Fibroblast of villous mesenchyme (primary cell): ENCODE measurements around the gene SLU7. TPM values are rescaled to one million over a fixed set of nuclear protein-coding genes. Genes with fewer than 3 reads are reported as not detected.
A peak's percentile ranks its signal among the peaks of the same experiment; 100 is the strongest.

Source experiments
- DNase-seq: peaks from one replicate; pipeline ENCODE4 v3.0.0-alpha.2; 2010; ENCODE audit warnings: low read depth
- H3K4me3 ChIP-seq: 2 replicates; pipeline ENCODE4 v1.5.1; 2011; ENCODE audit warnings: low read depth, mild to moderate bottlenecking, low read length
- total RNA-seq: library from RNA; depleted of rRNA; stranded (reverse); fragments of >200 nt; gene quantifications from 2 replicates; pipeline ENCODE4 v1.2.3, GENCODE V29; 2012
- TF ChIP-seq, protein P1 (sequence below): IDR thresholded peaks from 2 replicates; pipeline ENCODE4 v1.5.1; 2012; ENCODE audit warnings: low read depth, mild to moderate bottlenecking, low read length; ENCODE audit not compliant: insufficient read depth

Gene SLU7
- total RNA-seq, 1 donor, result 48.4 TPM

DNA sequence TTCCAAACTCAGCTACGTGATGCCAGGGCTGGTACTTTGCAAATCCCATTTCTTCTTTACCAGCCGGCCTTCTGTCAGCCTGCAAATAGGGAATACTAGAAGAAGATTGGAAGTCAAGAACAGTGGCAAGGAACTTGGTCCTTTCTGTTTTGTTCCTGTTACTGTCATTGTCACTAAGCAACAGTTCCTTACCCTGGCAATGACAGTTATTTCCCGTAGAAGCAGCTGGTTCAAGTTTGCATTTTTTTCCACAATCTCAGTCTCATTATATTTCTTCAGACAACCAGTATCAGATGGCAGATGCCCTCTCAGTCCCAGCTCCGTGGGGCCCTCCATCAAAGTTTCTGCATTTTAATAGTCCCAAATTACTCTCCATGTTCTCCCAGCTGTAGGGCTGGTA, 39.4 kb downstream of the SLU7 start:
- no peak for DNase-seq
- TF ChIP-seq, protein P1, sequence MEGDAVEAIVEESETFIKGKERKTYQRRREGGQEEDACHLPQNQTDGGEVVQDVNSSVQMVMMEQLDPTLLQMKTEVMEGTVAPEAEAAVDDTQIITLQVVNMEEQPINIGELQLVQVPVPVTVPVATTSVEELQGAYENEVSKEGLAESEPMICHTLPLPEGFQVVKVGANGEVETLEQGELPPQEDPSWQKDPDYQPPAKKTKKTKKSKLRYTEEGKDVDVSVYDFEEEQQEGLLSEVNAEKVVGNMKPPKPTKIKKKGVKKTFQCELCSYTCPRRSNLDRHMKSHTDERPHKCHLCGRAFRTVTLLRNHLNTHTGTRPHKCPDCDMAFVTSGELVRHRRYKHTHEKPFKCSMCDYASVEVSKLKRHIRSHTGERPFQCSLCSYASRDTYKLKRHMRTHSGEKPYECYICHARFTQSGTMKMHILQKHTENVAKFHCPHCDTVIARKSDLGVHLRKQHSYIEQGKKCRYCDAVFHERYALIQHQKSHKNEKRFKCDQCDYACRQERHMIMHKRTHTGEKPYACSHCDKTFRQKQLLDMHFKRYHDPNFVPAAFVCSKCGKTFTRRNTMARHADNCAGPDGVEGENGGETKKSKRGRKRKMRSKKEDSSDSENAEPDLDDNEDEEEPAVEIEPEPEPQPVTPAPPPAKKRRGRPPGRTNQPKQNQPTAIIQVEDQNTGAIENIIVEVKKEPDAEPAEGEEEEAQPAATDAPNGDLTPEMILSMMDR, result no peak
- no peak overlapping the region for H3K4me3 ChIP-seq

DNA sequence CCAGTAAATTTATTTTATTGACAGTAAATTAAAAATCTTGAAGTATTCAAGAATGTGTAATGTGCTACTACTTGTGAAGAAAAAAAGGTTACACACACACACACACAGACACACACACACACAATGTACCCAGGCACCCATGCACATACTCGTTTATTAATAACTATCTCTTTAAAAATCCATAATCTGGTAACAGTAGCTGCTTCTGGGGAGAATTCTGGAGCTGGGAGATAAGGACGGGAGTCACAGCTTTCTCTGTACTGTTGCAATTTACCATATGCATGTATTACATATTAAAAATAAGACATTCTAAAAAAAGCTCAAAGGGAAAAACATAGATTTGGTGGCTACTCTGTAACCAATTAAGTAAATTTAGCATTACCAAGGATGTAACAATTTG, 40.6 kb downstream of the SLU7 start:
- no peak for DNase-seq
- TF ChIP-seq, protein P1, result no peak
- H3K4me3 ChIP-seq, result no peak overlapping the region

DNA sequence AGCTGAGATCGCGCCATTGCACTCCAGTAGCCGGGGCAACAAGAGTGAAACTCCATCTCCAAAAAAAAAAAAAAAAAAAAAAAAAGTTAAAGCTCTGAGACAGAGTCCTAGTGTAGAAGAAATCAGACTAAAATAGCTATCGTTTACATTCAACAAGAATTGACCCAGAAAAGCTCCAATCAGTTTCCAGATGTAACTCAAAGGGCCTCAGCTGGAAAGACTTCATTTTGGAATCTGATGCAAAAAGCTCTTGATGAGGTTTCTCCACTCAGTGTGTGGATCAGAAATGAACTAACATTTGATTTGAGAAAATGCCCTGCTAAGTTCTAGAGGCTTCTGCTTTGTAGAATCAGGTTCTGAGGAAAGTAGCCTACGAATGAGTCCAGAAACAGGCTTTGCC, 41.2 kb downstream of the SLU7 start:
- H3K4me3 ChIP-seq, result no peak overlapping the region
- TF ChIP-seq, protein P1, result no peak

DNA sequence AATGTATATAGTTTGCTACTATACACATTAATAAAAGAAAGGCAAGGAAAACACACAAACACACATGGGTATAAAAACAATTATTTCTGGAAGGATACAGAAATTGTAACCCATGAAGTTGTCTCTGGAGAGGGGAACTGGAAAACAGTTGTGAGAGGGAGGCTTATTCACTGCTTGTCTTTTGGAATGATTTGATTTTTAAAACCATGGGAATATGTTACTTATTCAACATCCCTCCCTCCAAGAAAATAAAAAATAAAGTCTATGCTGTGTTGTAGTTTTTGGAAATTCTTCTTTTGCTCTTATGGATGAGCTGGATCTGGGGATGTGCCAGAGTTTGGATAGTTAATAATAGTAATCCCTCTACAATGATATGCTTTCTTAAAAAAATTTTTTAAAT, 42.5 kb downstream of the SLU7 start:
- TF ChIP-seq, protein P1, result no peak
- H3K4me3 ChIP-seq, result no peak overlapping the region
- no peak for DNase-seq

More for the DNA sequence above, 41.2 kb downstream of the SLU7 start:
- DNase-seq, result no peak

DNA sequence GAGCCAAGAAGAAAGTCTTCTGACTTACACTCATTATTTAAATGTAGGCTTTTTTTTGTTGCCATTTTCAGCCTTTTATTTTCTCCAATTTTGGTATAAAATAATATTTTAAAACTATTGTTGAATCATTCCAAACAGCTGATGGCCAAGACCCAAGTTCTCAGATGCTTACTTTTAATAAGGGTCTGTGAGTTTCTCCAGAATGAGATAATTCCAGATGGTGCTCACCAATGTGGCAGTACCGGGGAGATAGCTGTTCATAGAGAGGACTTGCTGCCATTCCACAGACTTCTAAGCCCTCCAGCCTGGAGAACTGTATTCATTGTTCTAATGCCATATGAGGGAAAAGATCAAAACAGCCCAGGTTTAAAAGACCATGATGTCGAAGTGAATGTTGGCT, 43.2 kb downstream of the SLU7 start:
- DNase-seq, result no peak
- H3K4me3 ChIP-seq, result no peak overlapping the region
- TF ChIP-seq, protein P1, result no peak

DNA sequence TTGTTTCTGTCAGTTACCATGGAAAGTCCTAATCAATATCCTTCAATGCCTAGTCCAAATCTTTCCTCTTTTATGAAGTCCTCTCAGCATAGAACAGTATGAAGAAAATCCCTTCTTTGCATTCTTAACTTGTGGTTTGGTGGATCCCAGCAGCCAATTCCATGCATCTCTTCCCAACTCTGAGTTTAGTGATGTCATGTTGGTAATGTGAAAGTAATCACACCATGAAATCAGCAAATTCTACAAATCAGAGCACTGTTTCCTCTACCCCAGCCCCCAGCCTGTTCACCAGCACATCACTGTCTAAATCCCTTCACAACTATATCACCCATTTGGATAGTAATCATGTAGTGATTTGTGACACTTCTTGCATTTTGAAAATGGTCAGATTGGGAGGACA, 43.7 kb downstream of the SLU7 start:
- DNase-seq, result peak; percentile 5
- TF ChIP-seq, protein P1, result no peak
- no peak overlapping the region for H3K4me3 ChIP-seq

DNA sequence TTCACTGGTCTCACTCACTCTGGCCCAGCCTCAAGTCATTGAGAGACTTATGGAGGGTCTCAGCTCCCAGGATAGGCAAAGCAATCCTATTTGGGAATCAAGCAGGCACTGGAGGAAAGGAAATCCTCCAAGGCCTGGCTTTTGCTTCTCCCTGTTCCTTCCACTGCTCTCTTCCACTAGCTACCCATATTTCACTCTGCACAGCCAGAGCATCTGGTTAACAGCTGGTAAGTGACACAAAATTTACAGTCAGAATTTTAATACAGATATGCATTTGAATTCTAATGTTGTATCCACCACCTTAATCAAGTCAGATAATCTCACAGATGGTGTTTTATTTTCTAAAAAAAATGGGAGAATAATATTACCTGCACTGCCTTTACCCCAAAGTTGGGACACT, 47.6 kb downstream of the SLU7 start:
- no peak overlapping the region for H3K4me3 ChIP-seq
- TF ChIP-seq, protein P1, result no peak
- no peak for DNase-seq
